HG02588 (cell line): Measurements from ENCODE around the gene NUAK2.

Source experiments
- ATAC-seq: cut with Tn5 transposase; IDR thresholded peaks from one replicate; pipeline ENCODE4 v1.9.1; 2021; ENCODE audit warnings: mild to moderate bottlenecking, moderate library complexity; ENCODE audit not compliant: unreplicated experiment

NUAK2 gene

DNA sequence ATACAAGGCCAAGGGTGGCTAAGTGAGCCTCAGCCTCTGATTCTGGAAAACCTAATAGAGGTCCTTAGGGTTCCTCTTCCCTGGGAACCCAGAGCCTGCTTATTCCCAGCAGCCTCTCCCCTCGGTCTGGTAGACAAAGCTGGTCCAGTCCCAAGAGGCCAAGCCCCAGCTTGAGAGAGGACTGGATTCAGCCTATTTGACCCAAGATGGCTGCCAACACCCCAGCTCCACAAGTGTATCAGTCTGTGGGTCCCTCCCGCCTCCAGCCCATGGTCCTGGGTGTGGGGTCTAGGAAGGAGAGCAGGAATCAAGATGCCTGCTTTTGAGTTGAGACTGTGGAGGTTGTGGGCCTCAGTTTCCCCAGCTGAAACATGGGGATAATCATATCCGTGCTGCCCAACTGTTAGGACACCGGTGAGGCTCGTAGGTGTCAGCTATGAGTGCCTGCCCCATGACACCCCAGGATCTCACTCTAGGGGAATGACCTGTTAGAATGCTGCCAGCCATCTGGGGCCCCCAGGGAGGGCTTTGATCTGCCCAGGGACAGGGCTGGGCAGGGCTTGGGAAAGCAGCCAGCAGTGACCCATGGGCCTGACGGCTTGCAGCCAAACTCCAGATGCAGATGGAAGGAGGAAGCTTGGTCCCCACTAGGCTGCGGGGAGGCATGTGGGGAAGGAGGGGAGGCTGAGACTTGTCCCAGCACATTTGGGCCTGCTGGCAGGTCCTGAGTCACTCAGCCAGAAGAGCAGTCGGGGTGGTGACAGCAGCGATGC is 45.4 kb downstream of the NUAK2 start:
- no peak for ATAC-seq

DNA sequence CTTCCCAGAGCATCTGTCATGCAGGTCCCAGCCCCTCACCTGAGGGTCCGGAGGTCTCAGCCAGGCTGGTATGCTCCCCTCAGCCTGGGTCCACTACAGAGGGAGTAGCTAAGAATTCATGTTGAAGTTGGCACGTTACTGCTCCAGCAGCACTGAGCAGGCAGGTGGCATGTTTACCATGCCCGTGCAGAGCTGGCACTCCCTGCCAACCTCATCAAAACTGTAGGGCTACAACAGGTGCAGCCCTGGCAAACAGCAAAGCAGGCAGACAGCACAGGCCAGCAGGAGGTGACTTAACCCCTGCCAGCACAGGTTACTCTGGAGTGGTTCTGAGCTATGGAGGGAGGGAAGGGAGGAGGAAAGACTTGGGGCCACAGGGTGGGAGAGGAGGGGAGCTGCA is 46.4 kb downstream of the NUAK2 start:
- no peak for ATAC-seq

DNA sequence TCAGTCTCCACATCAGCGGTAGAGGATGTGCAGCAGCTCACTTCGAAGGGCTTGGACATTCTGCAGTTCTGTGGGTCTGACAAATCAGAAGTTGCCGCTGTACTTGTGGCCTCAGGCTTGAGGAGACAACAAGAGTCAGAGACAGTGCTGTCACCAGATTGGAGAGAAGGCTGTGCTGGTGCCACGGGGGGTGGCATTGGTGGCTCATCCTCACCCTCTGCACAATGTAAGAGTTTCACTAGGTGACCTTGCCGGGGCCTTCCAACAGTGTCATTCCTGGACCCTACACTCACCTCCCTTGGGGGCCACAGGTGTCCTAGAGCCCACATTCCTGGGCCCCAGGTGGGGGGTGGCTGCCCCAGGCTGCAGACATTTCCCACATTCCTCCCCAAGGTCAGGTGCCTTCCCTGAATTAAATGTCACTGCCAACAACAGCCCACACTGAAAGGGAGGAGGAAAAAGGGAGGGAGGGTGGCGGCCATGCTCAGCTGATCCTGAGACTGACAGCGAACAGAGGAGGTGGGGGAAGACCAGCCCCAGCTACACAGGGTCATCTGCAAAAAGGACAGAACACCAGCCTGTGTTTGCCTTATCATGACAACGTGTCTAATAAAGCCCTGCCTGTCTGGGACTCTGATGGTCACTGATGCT is 47.4 kb downstream of the NUAK2 start:
- ATAC-seq: no peak

DNA sequence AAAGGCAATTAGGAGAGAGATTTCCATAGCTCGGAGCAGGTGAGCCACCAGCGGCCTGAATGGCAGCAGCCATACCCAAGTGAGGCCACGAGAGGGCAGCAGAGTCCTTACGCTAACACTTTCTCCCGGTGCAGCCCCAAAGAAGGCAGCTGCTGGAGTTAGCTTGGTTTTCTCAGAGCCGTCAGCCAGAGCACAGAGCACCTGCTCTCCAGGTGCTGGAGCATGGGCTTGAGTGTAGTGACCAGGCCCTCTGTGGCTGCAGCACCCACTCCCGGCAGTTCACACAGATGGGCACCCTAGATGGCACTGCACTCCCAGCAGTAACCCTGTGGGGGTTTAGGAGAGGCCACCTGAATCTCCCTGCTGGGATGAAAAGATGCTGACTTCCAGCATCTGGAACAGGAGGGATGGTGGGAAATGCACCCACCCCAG is 48.0 kb downstream of the NUAK2 start:
- ATAC-seq: no peak

DNA sequence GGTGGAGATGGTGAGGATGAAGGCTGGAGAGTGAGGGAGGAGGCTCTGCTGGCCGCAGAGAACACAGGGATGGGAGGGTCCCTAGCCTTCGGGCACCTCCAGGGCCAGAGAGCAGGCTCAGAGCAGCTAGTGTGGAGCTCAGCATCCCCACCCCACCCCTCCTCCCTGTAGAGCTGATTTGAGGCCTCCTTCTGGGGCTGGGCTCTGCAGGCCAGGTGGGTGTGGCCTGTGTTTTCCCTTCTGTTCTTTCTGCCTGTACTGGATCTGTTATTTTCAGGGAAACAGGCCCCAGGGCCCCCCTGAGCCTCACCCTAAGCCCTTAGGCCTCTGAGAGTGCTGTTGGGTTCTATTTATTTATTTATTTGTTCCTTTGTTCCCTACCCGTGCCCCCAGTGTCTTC is 49.0 kb downstream of the NUAK2 start:
- no peak for ATAC-seq

DNA sequence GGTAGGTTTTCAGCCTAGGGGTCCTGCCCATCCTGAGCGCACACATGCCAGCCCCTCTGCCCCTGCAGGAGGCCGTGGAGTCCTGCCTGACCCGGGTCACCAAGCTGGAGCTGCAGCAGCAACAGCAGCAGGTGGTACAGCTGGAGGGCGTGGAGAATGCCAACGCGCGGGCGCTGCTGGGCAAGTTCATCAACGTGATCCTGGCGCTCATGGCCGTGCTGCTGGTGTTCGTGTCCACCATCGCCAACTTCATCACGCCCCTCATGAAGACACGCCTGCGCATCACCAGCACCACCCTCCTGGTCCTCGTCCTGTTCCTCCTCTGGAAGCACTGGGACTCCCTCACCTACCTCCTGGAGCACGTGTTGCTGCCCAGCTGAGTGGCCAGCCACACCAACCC is 49.8 kb downstream of the NUAK2 start:
- ATAC-seq: no peak

DNA sequence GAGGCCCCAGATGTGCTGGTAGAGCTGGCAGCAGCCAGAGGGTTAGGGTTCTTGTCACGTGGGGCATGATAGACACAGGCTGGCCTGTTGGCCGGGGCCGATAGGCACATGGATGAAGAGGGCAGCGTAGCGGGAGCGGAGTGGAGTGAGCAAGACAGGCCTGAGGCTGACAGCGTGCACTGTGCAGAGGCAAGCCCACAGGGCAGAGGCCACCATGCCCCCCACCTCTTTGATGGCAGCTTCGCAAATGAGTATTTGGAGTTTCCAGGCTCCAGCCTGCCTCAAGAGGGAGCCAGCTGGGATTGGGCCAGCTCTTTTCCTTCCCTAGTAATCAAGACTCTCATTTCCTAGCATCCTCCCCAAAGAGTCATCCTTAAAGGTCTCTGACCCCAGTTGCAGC is 50.3 kb downstream of the NUAK2 start:
- ATAC-seq: no peak

DNA sequence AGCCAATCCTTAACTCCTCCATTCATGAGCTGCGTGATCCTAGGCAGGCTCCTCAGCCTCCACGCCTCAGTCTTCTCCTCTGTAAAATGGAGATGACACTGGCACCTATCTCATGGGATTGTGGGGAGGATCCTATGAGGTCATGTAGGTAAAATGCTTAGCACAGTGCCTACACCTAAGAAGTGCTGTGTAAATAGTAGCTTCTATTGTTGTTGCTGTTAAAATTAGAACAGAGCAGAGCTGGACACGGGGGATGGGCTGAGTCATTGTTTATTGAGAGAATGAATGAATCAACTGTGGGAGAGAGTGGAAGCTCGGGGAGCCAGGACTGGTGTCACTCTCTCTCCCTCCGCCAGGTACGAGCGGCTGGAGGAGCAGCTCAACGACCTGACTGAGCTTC is 50.8 kb downstream of the NUAK2 start:
- no peak for ATAC-seq

DNA sequence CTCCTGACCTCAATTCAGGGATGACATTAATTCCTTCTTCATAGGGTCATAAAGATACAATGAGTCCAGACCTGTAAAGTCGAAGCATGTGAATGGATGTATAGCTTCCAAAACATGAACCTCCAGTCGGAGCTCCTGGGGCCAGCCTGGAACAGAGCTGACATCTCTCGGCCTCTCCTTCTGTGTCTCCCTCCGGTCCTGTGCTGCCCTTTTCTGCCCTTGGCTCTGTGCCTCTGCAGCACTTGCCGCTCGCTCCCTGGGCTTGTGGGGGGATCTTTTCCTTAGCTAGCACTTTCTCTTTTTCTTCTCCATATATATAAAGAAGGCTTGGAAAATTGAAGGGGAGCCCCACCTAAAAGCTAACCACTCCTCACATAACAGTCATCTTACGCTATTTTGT is 51.3 kb downstream of the NUAK2 start:
- ATAC-seq: no peak

DNA sequence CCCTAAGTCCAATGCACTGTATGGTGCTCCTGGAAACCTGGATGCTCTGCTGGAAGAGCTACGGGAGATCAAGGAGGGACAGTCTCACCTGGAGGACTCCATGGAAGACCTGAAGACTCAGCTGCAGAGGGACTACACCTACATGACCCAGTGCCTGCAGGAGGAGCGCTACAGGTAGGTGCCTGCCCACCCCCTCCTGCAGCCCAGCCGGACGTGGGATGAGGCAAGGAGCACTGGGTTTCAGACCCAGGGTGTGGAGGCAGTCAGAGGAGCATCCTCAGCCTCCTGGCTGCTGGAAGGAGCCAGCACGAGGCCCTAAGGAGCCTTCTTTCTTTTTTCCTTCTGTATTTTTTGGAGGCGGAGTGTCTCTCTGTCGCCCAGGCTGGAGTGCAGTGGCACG is 51.8 kb downstream of the NUAK2 start:
- ATAC-seq: no peak

DNA sequence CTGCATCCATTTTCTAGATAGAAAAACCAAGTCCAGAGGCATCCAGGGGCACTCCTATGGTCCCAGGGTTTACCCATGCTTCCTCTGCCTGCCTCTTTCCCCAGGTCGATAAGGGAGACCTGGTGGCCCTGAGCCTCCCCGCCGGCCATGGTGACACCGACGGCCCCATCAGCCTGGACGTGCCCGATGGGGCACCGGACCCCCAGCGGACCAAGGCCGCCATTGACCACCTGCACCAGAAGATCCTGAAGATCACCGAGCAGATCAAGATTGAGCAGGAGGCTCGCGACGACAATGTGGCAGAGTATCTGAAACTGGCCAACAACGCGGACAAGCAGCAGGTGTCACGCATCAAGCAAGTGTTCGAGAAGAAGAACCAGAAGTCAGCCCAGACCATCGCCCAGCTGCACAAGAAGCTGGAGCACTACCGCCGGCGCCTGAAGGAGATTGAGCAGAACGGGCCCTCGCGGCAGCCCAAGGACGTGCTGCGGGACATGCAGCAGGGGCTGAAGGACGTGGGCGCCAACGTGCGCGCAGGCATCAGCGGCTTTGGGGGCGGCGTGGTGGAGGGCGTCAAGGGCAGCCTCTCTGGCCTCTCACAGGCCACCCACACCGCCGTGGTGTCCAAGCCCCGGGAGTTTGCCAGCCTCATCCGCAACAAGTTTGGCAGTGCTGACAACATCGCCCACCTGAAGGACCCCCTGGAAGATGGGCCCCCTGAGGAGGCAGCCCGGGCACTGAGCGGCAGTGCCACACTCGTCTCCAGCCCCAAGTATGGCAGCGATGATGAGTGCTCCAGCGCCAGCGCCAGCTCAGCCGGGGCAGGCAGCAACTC is 52.5 kb downstream of the NUAK2 start:
- no peak for ATAC-seq

DNA sequence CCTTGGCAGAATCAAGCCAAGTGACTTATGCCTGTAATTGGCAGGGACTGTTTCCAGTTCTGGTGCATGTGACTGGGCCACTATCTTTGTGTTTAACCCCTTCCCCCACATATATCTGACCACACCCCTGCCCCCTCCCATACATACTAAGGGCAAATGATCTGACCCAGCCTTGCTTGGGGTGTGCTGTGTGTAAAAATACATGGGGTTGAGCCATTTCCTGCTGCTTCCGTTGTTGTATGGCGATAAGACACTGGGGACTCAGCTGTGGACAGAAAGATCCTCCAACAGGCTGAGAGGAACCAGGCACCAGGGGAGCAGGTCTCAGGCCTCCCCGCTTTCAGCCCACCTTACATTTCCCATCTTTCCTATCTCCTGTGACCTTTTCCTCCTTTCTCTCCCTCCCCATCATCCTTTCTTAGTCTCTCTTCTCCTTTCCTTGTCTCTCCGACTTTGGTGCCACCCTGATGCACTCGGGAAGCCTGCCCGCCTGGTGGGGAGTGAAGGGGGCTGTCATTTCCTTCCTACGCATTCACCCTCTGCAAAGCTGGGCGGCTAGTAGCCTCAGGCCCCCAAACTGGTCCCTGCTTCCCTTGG is 54.1 kb downstream of the NUAK2 start:
- ATAC-seq: no peak

DNA sequence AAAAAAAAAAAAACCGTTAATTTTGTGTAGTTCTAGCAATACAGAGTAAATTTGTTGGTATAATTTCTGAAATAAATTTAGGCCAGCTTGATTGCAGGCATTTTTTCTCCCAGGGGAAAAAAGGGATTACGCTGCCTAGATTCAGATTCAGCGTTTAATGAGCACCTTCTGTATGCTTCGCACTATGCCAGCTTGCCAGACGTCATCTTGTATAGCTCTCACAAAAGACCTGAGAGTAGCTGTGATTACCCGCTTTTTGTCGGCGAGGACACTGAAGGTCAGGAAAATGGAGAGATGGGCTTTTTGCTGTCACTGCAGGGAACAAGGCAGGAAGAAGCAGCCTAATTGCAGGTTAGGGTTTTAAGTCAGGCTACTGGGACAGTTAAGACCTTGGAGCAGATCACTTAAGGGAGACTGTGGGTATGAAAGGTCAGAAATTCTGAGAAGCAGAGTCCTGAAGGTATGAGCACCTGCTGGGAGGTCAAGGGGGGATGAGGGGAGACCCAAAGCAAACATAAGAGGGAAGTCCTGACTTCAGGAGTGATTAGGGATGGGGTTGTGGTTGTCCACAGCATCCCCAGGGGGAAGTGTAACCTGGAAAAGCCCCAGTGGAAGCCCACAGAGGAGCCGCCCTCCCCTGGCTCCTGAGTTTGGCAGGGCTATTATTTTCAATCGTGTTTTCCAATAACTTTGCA is 54.8 kb downstream of the NUAK2 start:
- ATAC-seq: no peak

DNA sequence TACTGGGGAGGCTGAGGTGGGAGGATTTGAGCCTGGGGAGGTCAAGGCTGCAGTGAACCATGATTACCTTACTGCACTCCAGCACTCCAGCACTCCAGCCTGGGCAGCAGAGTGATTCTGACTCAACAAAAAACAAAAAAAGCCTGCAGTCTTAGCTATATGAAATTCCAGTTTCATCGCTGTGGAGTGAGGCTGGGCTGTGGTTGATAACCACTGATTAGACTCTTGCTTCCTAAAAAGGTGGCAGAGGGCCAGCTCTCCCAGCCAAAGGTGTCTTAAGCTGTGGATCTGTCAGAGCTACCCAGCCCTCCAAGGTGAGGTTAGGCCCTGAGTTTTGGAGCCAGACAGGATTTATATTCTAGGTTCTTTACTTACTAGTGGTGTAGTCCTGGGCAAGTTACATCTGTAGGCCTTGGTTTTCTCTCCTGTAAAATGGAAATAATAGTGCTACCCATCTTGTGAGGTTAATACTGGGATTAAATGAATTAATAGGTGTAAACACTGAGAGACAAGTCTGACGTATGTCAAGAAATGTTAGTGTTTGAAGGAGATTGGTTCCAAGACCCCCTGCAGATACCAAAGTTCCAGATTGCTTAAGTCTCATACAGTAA is 57.9 kb downstream of the NUAK2 start:
- ATAC-seq: no peak

DNA sequence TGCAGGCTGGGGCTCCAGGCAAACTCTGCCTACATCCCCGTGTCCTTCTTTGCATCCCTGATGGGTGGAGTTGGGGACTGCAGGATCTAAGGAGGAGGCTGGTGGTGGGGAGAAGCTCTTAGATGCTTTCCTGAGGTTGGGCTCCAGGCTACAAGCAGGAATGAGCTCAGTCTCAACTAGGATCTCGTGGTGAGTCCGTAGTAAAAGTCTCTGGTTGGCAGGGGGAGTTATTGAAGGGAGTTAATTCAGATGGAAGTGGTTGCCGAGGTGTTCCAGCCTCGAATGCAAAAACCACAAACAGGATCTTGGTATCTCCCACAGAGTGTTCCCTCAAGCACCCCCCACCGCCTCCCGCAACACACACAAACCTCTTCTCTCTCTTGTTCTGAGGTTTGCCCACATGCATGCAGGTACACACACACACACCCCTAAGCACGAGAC is 58.8 kb downstream of the NUAK2 start:
- no peak for ATAC-seq

DNA sequence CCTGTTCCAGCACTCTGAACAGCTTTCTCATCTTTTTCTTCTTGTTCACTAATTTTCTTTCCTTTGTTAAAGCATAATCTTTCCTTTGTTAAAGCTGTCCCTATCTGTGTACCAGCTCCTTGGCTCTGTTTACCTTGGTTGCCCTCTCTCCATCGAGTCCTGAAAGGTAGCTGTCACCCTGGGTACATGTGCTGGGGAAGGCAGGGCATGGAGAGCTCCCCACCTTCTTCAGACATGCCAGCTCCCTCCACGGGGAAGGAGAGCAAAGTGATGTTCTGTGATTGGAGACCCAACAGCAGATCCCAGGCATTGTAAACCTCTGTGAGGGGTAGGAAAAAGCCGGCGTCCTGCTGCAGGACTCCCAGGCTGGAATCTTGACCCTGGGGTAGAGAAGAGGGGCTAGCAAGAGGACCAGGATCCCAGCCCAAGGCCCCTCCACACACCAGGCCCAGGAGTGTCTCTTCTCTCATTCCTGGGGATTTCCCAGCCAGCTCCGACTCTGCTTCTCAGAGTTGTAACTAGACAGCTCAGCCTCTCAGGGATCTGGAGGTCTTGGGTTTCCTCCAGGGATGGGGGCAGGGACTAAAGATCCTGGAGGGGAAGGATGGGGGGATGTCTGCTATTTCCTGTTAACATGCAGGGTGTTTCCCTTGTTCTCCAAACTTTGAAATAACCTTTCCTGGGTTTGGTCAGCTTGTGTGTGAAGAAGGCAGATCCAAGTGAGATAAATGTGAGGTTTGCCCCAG is 59.4 kb downstream of the NUAK2 start:
- ATAC-seq: no peak

DNA sequence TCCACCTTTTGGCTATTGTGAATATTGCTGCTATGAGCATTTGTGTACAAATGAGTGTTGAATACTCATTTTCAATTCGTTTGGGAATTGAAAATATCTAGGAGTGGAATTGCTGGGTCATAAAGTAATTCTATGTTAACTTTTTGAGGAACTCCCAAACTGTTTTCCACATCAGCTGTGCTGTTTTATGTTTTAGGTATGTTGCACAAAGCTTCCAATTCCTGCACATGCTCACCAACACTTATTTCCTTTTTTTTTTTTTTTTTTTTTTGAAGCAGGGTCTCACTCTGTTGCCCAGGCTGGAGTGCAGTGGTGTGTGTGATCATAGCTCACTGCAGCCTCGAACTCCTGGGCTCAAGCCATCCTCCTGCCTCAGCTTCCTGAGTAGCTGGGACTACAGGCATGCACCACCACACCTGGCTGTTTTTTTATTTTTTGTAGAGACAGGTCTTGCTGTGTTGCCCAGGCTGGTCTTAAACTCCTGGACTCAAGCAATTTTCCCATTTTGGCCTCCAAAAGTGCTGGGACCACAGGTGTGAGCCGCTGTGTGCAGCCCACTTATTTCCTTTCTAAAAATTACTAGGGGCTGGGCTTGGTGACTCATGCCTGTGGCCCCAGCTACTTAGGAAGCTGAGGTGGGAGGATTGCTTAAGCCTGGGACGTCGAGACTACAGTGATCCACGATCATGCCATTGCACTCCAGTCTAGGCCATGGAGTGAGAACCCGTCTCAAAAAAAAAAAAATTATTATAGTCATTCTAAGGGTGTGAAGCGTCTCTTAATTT is 60.4 kb downstream of the NUAK2 start:
- no peak for ATAC-seq

DNA sequence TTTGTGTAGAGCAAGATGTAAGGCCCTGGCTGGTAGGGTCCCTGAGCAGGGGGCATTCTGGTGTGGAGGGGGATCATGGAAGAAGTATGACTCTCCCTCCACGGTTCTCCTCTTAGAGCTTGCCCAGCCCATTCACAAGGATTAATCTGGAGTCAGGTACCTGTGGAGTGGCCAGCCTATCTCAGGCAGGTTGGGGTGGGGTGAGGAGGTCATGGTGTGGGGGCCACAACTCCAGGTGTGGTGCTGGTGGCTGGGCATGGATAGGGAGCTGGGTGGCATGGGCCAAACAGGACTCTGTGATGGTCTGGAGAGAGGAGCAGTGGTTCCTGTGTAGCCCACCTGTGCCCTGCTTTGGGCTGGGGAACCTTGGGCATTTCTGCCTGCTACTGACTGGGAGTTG is 61.5 kb downstream of the NUAK2 start:
- ATAC-seq: no peak

DNA sequence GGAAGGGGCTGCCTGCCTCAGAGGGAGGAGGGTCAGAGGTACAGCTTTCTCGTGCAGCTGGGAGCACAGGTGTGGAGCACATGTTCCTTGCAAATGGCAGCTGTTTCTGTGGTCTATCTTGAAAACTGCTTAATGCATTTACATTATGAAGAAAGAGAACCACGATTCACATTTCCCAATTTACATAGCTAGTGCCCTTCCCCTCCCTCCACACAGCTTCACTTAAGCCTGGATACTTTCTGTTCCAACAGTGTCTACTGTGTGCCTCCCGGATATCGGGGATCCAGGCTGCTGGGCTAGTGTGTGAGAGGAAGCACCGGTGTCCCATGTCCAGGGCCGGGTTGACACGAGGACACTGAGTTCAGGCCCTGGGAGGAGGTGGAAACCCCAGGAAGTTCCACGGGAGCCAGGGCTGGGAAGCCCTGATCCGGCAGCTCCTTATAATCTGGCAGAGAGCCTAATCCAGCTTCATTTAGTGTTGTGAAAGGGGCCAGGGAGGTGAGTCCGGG is 62.2 kb downstream of the NUAK2 start:
- ATAC-seq: no peak
